ENCODE data around the gene NUDT22. TPM values are rescaled to one million over a fixed set of nuclear protein-coding genes. Genes with fewer than 3 reads are reported as not detected.

NUDT22 gene
- total RNA-seq, 3 donors from 2014 or later: 82.4 to 88.3 (median 86.1) TPM

GRCh38 chr11:64248578-64248977, 22.5 kb downstream of the NUDT22 start:
- Mint-ChIP-seq H3K4me1 (ENCODE audit: low read depth) (peaks cover 22% of the 10 kb centered on the region), H3K27me3 (ENCODE audit: low read depth) (no peaks in the 10 kb centered on the region)

GRCh38 chr11:64249038-64249437, 23.0 kb downstream of the NUDT22 start:
- H3K36me3 Mint-ChIP-seq (ENCODE audit: insufficient read depth): no peaks in the 10 kb centered on the region
- no peak for ATAC-seq
- peaks cover 18% of the 10 kb centered on the region for H3K4me1 Mint-ChIP-seq (ENCODE audit: low read depth)
- H3K4me3 Mint-ChIP-seq: peak overlapping the region; percentile 35
- H3K9me3 Mint-ChIP-seq: no peaks in the 10 kb centered on the region
- H3K27me3 Mint-ChIP-seq (ENCODE audit: low read depth): no peaks in the 10 kb centered on the region
- no peak for DNase-seq

More at GRCh38 chr11:64248578-64248977, 22.5 kb downstream of the NUDT22 start:
- H3K4me3 Mint-ChIP-seq: peak overlapping the region; percentile 35
- no peak for ATAC-seq
- DNase-seq: no peak
- H3K36me3 Mint-ChIP-seq (ENCODE audit: insufficient read depth): no peaks in the 10 kb centered on the region
- H3K9me3 Mint-ChIP-seq: no peaks in the 10 kb centered on the region

- peaks cover 15% of the 10 kb centered on the region for H3K4me1 Mint-ChIP-seq (ENCODE audit: low read depth)
- H3K9me3 Mint-ChIP-seq: no peaks in the 10 kb centered on the region
- no peaks in the 10 kb centered on the region for H3K36me3 Mint-ChIP-seq (ENCODE audit: insufficient read depth)
- no peak for ATAC-seq
- H3K4me3 Mint-ChIP-seq: peak overlapping the region; percentile 21
- no peak for DNase-seq
- H3K27me3 Mint-ChIP-seq (ENCODE audit: low read depth): no peaks in the 10 kb centered on the region
Measured at GRCh38 chr11:64249563-64250414, 23.7 kb downstream of the NUDT22 start.

- Mint-ChIP-seq H3K4me1 (ENCODE audit: low read depth) (peaks cover 15% of the 10 kb centered on the region), H3K27me3 (ENCODE audit: low read depth) (no peaks in the 10 kb centered on the region), H3K36me3 (ENCODE audit: insufficient read depth) (peaks cover 2% of the 10 kb centered on the region), H3K4me3 (peak overlapping the region; percentile 21), H3K9me3 (no peaks in the 10 kb centered on the region)
- DNase-seq (no peak), ATAC-seq (no peak)
Measured at GRCh38 chr11:64250415-64251015, 24.4 kb downstream of the NUDT22 start.

- ATAC-seq: peak; percentile 61 to 62
- Mint-ChIP-seq H3K9me3 (no peaks in the 10 kb centered on the region), H3K27me3 (ENCODE audit: low read depth) (no peaks in the 10 kb centered on the region), H3K4me3 (peak within 1 kb of the TSS; percentile 83), H3K4me1 (ENCODE audit: low read depth) (peaks cover 15% of the 10 kb centered on the region), H3K36me3 (ENCODE audit: insufficient read depth) (peaks cover 2% of the 10 kb centered on the region)
- peak; percentile 58 for DNase-seq
Measured at GRCh38 chr11:64251016-64251752, 25.1 kb downstream of the NUDT22 start, which contains the start of gene PLCB3. TSS of gene PLCB3 (plus strand) at chr11:64251530. CDS start at chr11:64251650, 120 bp downstream.

GRCh38 chr11:64251753-64252002, 25.6 kb downstream of the NUDT22 start:
- H3K4me3 Mint-ChIP-seq: peak overlapping the region; percentile 83
- DNase-seq (no peak), ATAC-seq (no peak)
- H3K27me3 Mint-ChIP-seq (ENCODE audit: low read depth): no peaks in the 10 kb centered on the region
- peaks cover 15% of the 10 kb centered on the region for H3K4me1 Mint-ChIP-seq (ENCODE audit: low read depth)
- no peaks in the 10 kb centered on the region for H3K9me3 Mint-ChIP-seq
- H3K36me3 Mint-ChIP-seq (ENCODE audit: insufficient read depth): peaks cover 2% of the 10 kb centered on the region

GRCh38 chr11:64252003-64252872, 26.2 kb downstream of the NUDT22 start:
- H3K4me1 Mint-ChIP-seq (ENCODE audit: low read depth): peaks cover 15% of the 10 kb centered on the region
- no peaks in the 10 kb centered on the region for H3K27me3 Mint-ChIP-seq (ENCODE audit: low read depth)
- H3K9me3 Mint-ChIP-seq: no peaks in the 10 kb centered on the region
- H3K4me3 Mint-ChIP-seq: peak overlapping the region; percentile 83
- DNase-seq: no peak
- H3K36me3 Mint-ChIP-seq (ENCODE audit: insufficient read depth): peaks cover 2% of the 10 kb centered on the region
- no peak for ATAC-seq

GRCh38 chr11:64253043-64253442, 27.0 kb downstream of the NUDT22 start:
- peaks cover 2% of the 10 kb centered on the region for H3K36me3 Mint-ChIP-seq (ENCODE audit: insufficient read depth)
- no peak for ATAC-seq
- H3K9me3 Mint-ChIP-seq: no peaks in the 10 kb centered on the region
- H3K4me3 Mint-ChIP-seq: no peak overlapping the region
- no peaks in the 10 kb centered on the region for H3K27me3 Mint-ChIP-seq (ENCODE audit: low read depth)
- H3K4me1 Mint-ChIP-seq (ENCODE audit: low read depth): peaks cover 13% of the 10 kb centered on the region
- no peak for DNase-seq

- no peaks in the 10 kb centered on the region for H3K9me3 Mint-ChIP-seq
- ATAC-seq (no peak), DNase-seq (no peak)
- H3K27me3 Mint-ChIP-seq (ENCODE audit: low read depth): no peaks in the 10 kb centered on the region
- H3K36me3 Mint-ChIP-seq (ENCODE audit: insufficient read depth): peaks cover 2% of the 10 kb centered on the region
- H3K4me3 Mint-ChIP-seq: no peak overlapping the region
- peaks cover 13% of the 10 kb centered on the region for H3K4me1 Mint-ChIP-seq (ENCODE audit: low read depth)
Measured at GRCh38 chr11:64253481-64253880, 27.4 kb downstream of the NUDT22 start.

GRCh38 chr11:64254326-64254725, 28.3 kb downstream of the NUDT22 start:
- Mint-ChIP-seq H3K9me3 (no peaks in the 10 kb centered on the region), H3K4me3 (no peak overlapping the region), H3K4me1 (ENCODE audit: low read depth) (peaks cover 13% of the 10 kb centered on the region), H3K27me3 (ENCODE audit: low read depth) (no peaks in the 10 kb centered on the region), H3K36me3 (ENCODE audit: insufficient read depth) (peaks cover 3% of the 10 kb centered on the region)
- DNase-seq (no peak), ATAC-seq (no peak)

GRCh38 chr11:64255135-64256128, 29.4 kb downstream of the NUDT22 start:
- no peaks in the 10 kb centered on the region for H3K9me3 Mint-ChIP-seq
- peaks cover 17% of the 10 kb centered on the region for H3K4me1 Mint-ChIP-seq (ENCODE audit: low read depth)

GRCh38 chr11:64256300-64256699, 30.2 kb downstream of the NUDT22 start:
- DNase-seq (no peak), ATAC-seq (no peak)
- no peaks in the 10 kb centered on the region for H3K9me3 Mint-ChIP-seq
- no peak overlapping the region for H3K4me3 Mint-ChIP-seq
- H3K27me3 Mint-ChIP-seq (ENCODE audit: low read depth): no peaks in the 10 kb centered on the region
- peaks cover 14% of the 10 kb centered on the region for H3K4me1 Mint-ChIP-seq (ENCODE audit: low read depth)
- peaks cover 5% of the 10 kb centered on the region for H3K36me3 Mint-ChIP-seq (ENCODE audit: insufficient read depth)

More at GRCh38 chr11:64255135-64256128, 29.4 kb downstream of the NUDT22 start:
- no peak for ATAC-seq
- H3K4me3 Mint-ChIP-seq: no peak overlapping the region
- peaks cover 5% of the 10 kb centered on the region for H3K36me3 Mint-ChIP-seq (ENCODE audit: insufficient read depth)
- no peak for DNase-seq
- no peaks in the 10 kb centered on the region for H3K27me3 Mint-ChIP-seq (ENCODE audit: low read depth)

- Mint-ChIP-seq H3K9me3 (no peaks in the 10 kb centered on the region), H3K36me3 (ENCODE audit: insufficient read depth) (peaks cover 7% of the 10 kb centered on the region), H3K27me3 (ENCODE audit: low read depth) (no peaks in the 10 kb centered on the region), H3K4me3 (no peak overlapping the region), H3K4me1 (ENCODE audit: low read depth) (peaks cover 8% of the 10 kb centered on the region)
- ATAC-seq (no peak), DNase-seq (no peak)
Measured at GRCh38 chr11:64258356-64258755, 32.3 kb downstream of the NUDT22 start.

Data from activated T-cell treated with anti-CD3 and anti-CD28 coated beads, Interleukin-2, amount 50 U/mL, for 4 hours (primary cell).